GM21529 (cell line): ENCODE measurements around the gene TPRN.
A peak's percentile ranks its signal among the peaks of the same experiment; 100 is the strongest.

ENCODE experiments used
- ATAC-seq: cut with Tn5 transposase; IDR thresholded peaks from one replicate; pipeline ENCODE4 v1.9.1; 2021; ENCODE audit not compliant: unreplicated experiment

The TPRN gene

DNA sequence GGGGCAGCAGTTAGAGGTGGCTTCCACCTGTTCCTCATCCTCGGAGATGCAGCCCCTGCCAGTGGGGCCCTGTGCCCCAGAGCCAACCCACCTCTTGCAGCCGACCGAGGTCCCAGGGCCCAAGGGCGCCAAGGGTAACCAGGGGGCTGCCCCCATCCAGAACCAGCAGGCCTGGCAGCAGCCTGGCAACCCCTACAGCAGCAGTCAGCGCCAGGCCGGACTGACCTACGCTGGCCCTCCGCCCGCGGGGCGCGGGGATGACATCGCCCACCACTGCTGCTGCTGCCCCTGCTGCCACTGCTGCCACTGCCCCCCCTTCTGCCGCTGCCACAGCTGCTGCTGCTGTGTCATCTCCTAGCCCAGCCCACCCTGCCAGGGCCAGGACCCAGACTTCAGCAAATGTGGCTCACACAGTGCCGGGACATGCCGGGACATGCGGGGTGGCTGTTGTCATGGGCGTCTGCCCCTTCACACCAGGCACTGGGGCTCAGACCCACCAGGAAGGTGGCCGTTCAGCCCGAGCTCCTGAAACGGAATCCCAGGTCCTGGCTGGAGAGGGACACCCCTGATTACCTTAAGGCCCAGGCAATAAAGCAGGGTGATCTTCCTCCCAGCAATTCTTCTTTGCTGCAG lies 25.3 kb upstream of the TPRN start:
- ATAC-seq: no peak

DNA sequence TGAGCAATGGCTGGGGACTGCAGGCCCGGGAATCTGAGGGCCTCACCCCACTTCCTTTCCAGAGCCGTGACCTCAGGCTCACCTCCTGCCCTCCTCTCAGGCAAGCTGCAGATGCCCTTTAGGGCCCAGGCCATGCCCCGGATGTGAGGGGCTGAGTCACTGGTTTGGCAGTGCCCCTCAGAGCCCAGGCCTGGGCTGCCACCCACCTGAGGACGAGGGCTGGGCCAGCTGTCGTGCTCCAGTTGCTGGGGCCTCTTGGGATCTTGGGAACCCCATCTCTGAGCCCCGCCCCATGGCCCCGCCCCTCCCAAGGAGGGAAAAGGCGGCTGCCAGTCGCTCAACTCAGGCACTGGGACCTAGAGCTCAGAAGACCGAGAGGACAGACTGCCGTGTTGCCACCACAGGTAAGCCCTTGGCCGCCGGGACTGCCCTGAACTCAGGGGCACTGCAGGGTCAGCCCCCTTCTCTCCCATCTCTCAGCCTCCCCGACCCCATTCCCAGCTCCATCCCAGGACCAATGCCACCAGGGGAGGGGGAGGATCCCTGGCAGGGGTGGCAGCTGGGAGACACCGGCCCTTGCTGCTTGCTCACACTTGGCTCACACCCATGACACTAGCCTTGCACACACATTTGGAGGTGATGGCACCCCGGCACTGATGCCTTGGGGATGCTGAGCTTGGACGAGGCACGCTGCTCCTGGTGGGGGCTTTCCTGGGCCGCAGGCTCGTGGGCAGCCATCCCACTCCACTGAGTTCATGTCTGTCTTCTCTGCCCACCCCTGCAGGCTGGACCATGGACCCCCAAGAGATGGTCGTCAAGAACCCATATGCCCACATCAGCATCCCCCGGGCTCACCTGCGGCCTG lies 24.5 kb upstream of the TPRN start, which contains the start of gene CYSRT1:
CYSRT1 (plus strand) TSS at position 345 of the 865 bp plus-strand sequence; CDS start at position 793, 448 bp downstream.
- no peak for ATAC-seq

DNA sequence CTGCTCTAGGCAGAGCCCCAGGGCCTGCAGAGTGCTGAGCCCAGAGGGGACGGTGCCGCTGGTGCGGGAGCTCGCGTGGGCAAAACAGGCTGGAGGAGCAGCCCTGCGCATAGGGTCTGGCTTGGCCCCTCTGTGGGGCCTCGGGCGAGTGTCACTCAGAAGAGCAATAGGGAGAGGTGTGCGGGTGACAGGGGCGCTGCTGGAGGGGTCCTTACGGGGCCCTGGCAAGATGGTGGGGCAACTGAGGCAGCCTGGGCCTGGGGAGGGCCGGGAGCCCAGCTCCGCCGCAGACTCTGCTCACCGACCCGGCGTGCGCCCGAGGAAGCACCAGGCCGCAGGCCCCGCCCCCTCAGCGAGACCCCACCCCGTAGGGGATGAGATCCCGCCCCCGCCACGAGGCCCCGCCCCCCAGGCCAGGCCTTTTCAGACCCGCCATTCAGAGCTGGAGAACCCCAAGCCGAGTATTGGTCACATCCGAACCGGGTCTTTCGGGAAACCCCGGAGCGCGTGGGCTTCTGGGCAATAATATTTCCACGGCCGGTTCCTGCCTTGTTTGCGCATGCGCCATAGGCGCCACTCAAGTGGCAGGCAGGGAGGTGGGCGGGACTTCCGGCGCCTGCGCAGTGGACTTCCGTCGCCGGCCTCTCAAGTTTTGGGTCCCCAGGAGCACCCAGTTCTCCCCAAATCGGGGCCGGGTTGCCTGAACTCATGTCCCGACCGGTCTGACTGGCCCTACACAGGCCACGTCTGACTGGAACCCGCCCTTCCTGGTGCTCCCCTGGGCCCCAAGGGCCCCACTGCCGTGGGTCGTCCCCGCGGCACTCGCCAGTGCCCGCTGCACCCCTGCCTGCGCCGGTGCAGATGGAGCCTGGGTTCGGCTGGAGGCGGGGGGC lies 22.8 kb upstream of the TPRN start:
- ATAC-seq: peak; percentile 76

DNA sequence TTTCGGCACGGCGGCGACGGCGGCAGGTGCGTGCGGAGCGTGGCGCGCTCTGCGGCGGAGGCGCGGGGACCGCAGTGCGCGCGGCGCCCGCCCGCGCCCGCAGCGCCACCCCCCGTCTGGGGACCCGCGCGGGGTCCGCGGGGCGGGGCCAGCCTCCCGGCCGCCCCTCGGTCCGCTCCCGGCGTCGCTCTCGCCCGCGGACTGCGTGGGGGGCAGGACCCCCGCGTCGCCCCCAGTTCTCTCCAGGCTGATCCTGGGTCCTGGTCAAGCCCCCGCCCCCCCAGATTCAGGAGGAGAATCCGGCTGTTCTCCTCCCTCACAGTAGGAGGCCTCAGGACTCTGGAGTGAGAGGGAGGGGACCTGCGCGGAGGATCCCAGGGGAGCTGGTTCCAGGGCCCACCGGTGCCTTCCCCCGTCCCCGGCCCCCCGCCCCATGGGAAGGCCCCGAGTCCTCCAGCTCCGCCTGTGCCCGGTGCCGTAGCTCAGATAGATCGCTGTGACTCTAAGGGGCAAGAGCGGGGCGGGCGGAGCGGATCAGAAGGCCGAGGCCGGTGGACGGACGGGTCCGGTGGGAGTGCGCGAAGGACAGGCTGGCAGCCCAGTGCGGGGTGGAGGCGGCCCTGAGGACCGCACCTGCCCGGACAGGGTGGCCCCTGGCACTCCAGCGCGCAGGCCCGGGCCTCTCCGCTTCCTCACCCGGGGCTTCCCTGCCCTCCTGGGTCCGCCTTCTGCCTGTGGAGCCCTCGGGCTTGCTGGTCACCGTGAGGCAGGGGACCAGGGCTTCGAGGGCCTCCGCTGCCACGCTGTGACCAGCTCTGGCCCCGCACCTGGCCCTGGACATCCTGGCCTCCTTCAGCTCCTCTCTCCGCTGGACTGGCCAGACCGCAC lies 21.9 kb upstream of the TPRN start, which contains the start of gene RNF208:
RNF208 (minus strand) TSS at position 51 of the 888 bp plus-strand sequence. CDS start 1,028 bp downstream, outside the sequence.
- ATAC-seq: peak; percentile 2

DNA sequence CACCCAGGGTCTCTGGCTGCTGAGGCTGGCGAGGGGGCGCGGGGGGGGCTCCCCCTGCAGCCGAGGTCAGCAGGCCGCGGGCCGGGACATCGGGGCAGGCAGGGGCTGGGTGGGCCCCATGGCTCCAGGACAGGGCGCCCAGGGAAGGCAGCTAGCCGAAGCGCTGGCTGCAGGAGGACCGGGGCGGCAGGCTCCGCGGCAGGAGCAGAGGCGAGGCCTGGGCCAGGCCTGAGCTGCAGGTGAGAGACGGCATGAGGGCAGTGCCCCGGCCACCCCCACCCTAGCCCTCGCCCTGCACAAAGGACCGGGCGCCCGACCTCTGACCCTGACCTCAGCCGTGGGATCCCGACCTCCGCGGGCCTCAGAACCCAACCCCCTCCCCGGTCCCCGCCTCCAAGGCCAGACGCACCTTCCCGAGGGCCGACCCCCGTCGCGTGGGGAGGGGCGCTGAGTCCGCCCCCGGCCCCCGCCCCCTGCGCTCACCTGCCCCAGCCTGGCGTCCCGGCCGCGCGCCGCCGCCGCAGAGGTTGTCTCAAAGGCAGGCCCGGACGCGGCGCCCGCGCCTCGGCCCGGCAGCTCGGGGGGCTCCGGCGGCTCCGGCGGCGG lies 21.1 kb upstream of the TPRN start:
- no peak for ATAC-seq

DNA sequence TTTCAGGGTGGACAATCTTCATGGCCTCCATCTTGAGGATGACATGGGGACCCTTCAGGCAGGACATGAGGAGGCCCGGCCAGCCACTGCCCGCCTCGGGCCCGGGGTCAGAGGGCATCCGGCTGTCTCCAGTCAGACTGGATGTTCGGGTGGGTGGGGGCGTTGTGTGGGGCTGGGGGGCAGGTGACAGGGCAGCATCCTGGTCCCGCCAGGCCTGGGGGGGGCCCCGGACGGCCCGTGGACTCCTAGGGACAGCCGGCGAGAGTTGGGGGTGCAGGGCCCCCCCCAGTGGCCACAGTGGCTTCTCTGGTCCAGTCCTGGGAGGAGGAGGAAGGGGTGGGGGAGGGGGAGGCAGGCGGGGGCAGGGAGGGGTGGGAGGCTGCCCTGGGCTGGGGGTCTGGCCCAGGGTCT lies 20.6 kb upstream of the TPRN start:
- no peak for ATAC-seq

DNA sequence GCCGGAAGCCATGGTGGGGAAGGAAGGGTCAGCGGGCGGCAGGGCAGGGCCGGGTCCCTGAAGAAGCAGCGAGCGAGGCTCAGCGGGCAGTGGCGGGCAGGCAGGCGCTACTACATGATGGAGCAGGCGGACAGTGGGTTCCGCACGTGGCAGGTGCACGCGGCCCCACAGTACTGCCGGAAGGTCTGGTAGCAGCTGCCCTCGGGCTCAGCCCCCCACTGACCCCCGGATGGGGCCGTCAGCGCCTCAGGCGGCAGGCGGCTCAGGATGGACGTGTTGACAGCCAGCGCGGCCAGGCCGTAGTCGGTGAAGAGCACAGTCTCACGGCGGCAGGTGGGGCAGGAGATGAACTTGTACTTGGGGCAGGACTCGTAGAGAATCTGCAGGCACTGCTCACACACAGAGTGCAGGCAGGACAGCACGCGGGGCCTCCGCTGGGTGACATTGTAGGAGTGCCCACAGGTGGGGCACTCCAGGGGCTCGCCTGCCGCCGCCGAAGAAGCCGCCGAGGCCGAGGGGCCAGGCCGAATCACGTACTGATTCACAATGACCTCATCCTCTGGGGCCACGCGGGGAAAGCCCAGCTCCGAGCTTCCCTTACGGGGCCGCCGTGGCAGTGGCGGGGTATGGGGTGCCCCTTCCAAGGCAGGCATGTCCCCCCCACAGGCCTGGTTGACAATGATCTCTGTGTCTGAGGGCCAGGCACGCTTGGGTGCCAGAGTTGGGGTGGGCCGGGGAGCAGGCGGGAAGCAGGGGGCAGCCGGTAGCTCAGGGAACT lies 20.0 kb upstream of the TPRN start:
- no peak for ATAC-seq

DNA sequence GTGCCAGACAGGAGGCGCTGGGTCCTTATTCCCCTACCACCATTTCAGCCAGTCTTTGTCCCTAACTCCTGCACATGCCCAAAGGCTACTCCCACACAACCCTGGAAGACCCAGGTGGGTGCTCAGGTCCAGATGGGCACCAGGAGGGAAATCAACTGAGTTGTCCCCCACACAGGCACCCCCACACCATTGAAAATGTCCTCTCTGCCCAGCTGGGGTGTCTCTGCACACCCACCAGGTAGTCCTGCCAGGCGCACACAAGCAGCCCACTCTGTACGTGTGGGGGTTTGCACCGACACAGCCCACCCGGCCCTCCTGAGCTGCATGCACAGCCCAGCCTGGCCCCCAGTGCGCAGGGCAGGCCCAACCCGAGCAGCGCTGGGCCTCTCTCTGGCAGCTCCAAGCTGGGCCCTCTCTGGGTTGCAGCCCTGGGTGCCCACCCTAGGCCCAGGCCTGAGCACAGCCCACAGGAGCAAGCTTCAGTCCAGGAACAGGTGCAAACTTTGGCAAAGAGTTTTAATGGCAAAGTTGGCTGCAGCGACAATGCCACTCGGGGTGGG lies 19.3 kb upstream of the TPRN start:
- no peak for ATAC-seq

DNA sequence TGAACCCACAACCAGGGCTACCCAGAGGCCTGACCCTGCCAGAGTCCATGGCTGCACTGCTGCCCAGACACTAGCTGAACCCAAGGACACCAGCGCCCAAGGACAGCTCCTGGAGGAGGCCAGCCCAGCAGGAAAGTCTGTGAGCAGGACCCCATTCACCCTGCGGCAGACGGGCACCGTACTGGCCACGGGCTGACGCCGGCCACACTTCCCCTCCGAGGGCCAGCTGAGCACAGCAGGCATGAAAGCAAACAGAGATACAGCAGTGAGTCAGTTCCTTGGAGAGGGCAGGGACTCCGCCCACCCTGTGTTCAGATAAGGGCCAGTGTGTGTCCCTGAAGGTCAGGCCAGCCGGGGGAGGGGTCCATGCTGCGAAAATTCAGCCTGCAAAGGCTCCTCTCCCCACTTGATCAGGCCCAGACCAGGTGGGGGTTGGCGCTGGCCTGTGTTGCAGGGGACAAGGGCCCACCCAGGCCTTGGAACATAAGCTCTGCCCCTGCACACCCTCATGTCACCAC lies 18.3 kb upstream of the TPRN start:
- ATAC-seq: no peak

DNA sequence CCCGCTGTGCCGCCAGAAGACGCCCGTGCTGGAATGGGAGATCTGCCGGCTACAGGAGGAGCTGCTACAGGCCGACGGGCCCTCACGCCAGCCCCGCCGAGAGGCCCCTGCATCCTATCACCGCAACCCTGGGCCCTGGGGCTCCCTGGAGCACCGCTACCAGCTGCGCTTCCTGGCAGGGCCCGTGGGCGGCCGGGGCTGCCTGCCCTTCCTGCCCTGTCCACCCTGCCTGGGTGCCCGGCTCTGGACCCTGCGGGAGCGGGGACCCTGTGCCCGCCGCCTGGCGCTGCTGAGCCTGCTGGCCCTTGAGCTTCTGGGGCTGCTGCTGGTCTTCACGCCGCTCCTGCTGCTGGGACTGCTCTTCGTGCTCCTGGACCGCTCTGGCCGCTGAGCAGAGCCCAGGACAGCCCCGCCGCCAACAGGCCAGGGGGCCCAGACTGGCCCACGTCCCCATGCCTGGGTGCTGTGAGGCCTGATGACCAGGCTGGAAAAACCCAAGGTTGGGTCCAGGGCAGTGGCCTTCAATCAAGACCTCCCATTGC lies 17.7 kb upstream of the TPRN start:
- ATAC-seq: no peak

DNA sequence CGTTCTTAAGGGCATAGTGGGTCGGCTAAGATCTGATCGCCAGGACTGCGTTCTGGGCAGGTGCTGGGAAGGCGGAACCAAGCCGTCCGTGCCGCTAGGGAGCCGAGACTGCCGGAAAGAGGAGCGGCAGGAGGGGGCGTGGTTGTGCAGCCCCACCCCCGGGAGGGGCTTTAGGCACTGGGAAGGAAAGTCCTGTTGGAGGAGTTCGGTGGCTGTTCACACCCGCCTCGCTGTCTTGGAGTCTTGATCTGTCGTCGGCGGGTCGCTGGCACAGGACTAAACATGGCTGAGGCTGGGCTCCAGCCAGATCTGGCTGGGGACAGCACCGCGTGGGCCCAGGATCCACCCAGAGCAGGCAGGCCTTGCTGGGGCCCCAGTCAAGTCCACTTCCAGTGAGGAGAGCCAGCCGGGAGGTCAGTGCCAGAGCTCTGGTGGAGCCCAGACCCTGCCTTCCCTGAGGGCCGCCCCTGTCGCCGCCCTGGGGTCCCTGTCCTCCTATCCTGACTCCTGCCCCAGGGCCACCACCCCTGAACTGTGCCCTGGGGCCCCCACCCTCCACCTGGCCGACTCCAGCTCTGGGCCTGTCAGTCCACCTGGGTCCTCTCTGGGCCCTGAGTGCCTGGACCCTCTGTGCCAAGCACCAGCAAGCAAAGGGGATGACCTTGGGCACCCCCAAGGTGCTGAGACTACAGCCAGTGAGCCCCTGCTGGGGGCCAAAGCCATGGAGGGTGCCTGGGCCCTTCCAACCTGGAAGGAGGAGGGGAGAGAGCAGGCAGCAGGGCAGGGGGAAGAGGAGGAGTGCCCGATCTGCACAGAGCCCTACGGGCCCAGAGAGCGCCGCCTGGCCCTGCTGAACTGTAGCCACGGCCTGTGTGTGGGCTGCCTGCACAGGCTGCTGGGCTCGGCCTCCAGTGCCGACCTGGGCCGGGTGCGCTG lies 17.0 kb upstream of the TPRN start:
- ATAC-seq: no peak

DNA sequence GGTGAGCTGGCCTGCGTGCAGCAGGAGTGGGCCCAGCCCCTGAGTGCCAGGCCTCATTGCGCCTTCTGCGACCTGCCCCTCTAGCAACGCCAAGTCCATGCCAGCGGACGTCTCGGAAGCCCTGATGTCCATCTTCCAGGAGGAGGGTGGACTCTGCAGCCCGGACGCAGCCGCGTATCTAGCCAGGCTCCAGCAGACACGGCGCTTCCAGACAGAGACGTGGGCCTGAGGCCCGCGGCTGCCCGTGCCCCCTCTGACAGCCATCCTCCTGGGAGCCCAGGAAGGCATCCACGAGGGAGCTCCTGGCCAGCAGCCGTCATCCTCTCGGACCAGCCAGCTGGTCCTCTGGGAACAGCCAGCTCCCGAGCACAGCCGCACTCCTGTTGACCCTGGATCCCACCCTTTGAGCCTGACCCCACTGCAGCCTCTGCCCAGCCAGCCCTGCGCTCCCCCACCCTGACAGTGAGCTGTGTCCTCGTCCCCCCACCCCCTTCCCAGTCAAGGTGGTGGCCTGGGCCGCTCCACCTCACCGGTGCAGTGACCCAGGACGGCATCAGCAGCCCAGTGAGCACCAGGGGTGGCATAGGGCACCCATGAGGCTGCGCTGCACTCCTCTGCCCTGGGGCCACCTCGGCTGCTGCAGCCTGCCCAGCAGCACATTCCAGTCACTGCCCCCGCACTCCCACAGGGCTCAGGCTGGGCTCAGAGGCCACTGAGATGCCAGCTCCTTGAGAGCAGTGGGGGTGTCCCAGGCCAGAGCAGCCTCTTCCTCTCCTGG lies 15.8 kb upstream of the TPRN start:
- ATAC-seq: no peak

DNA sequence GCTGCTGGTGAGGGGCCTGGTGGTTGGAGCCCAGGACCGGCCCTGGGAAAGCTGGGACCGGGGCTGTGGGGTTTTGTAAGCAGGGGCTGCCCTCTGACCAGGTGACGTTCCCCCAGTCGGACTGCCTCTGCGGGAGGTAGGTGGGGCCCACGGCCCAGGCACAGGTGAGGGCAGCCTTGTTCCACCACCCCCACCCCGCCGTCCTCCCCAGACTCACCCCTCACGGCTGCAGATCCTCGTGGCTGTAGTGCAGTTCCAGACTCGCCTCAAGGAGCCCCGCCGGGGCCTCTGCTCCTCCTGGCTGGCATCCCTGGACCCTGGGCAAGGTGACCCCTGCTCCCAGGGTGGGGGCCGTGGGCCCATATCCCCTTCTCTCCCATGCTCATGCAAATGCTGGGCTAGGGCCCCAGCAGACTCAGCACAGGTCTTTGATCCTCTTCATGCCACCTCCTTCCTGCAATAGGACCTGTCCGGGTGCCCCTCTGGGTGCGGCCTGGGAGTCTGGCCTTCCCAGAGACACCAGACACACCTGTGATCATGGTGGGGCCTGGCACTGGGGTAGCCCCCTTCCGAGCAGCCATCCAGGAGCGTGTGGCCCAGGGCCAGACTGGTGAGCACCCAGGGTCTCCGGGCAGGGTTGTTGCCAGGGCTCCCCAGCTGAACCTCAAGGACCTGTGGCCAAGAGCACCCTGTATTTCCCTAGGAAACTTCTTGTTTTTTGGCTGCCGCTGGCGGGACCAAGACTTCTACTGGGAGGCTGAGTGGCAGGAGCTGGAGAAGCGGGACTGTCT lies 14.8 kb upstream of the TPRN start:
- no peak for ATAC-seq

DNA sequence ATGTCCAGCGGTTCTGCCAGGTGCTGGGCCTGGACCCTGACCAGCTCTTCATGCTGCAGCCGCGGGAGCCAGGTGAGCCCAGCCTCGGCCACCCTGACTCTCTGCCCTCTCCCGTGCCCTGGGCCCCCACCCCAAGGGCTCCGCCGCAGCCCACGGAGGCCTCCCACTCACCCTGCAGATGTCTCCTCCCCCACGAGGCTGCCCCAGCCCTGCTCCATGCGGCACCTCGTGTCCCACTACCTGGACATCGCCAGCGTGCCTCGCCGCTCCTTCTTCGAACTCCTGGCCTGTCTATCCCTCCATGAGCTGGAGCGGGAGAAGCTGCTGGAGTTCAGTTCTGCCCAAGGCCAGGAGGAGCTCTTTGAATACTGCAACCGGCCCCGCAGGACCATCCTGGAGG lies 14.1 kb upstream of the TPRN start:
- no peak for ATAC-seq

DNA sequence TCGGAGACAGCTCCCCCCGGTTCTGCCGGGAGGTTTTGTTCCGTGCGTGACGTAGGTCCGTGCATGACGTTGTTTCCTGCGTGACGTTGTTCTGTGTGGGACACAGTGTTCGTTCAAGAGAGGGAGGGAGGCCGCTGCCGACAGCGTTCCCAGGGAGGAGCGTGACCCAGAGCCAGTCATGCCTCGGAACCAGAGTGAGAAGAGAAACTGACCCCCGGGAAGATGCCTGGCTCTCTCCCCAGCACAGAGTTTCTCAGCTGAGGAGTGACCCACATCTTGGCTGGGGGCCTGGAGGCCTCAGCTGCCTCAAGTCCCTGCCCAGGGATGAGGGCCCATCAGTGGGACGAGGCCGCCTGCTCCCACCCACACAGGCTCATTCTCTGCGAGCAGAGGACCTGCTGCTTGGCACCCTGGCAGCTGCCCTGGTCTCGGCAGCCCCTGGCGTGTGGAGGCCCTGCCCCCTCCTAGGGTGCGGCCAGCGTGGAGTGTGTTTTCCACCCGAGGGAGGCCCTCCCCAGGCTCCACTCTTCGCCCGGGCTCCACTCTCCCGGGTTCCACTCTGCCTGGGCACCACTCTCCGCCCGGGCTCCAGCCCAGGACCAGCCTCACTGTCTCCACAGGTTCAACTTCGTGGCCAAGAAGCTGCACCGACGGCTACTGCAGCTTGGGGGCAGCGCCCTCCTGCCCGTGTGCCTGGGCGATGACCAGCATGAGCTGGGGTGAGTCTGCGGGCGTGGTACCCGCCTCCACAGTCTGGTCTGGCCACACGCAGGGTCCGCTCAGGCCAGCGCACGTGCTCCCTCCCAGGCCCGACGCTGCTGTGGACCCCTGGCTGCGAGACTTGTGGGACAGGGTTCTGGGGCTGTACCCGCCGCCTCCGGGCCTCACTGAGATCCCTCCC lies 12.9 kb upstream of the TPRN start:
- ATAC-seq: no peak
